ENCODE measurements around the gene KCNN3.

The KCNN3 gene

GRCh38 chr1:154866257-154867063 lies 3.6 kb downstream of the KCNN3 start:
- no peak overlapping the region for H3K4me3 ChIP-seq (replicated peaks; ENCODE audit: insufficient read depth, low read length)
- no peak overlapping the region for H3K27ac ChIP-seq (replicated peaks)
- H3K27me3 ChIP-seq (ENCODE audit: insufficient read depth, poor library complexity, severe bottlenecking): peaks cover 34% of the 10 kb centered on the region
- no peak for DNase-seq (ENCODE audit: low read depth in 1 of 2, low spot score in 1 of 2)
- TF ChIP-seq SPI1 (IDR thresholded peaks at IDR 0.05; ENCODE audit: borderline replicate concordance, low read depth): no peak
- TF ChIP-seq GABPA (IDR thresholded peaks at IDR 0.05; ENCODE audit: low read depth): no peak
- TF ChIP-seq POLR2AphosphoS5 (IDR thresholded peaks at IDR 0.05; ENCODE audit: low read depth): no peak
- TF ChIP-seq, protein P1, sequence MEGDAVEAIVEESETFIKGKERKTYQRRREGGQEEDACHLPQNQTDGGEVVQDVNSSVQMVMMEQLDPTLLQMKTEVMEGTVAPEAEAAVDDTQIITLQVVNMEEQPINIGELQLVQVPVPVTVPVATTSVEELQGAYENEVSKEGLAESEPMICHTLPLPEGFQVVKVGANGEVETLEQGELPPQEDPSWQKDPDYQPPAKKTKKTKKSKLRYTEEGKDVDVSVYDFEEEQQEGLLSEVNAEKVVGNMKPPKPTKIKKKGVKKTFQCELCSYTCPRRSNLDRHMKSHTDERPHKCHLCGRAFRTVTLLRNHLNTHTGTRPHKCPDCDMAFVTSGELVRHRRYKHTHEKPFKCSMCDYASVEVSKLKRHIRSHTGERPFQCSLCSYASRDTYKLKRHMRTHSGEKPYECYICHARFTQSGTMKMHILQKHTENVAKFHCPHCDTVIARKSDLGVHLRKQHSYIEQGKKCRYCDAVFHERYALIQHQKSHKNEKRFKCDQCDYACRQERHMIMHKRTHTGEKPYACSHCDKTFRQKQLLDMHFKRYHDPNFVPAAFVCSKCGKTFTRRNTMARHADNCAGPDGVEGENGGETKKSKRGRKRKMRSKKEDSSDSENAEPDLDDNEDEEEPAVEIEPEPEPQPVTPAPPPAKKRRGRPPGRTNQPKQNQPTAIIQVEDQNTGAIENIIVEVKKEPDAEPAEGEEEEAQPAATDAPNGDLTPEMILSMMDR (IDR thresholded peaks at IDR 0.05; ENCODE audit: insufficient read depth, low read length): no peak
- no peak for TF ChIP-seq REST (IDR thresholded peaks at IDR 0.05; ENCODE audit: insufficient replicate concordance, low read depth)

GRCh38 chr1:154865442-154866256 lies 4.4 kb downstream of the KCNN3 start:
- H3K4me3 ChIP-seq (replicated peaks; ENCODE audit: insufficient read depth, low read length): no peak overlapping the region
- peaks cover 30% of the 10 kb centered on the region for H3K27me3 ChIP-seq (ENCODE audit: insufficient read depth, poor library complexity, severe bottlenecking)
- DNase-seq (ENCODE audit: low read depth in 1 of 2, low spot score in 1 of 2): no peak
- TF ChIP-seq GABPA (IDR thresholded peaks at IDR 0.05; ENCODE audit: low read depth) (no peak), REST (IDR thresholded peaks at IDR 0.05; ENCODE audit: insufficient replicate concordance, low read depth) (no peak), SPI1 (IDR thresholded peaks at IDR 0.05; ENCODE audit: borderline replicate concordance, low read depth) (no peak), POLR2AphosphoS5 (IDR thresholded peaks at IDR 0.05; ENCODE audit: low read depth) (no peak)
- TF ChIP-seq, protein P1 (IDR thresholded peaks at IDR 0.05; ENCODE audit: insufficient read depth, low read length): no peak
- H3K27ac ChIP-seq (replicated peaks): no peak overlapping the region

- no peak for DNase-seq (ENCODE audit: low read depth in 1 of 2, low spot score in 1 of 2)
- Histone ChIP-seq H3K27ac (replicated peaks) (no peak overlapping the region), H3K27me3 (ENCODE audit: insufficient read depth, poor library complexity, severe bottlenecking) (peaks cover 17% of the 10 kb centered on the region), H3K4me3 (replicated peaks; ENCODE audit: insufficient read depth, low read length) (no peak overlapping the region)
- TF ChIP-seq REST (IDR thresholded peaks at IDR 0.05; ENCODE audit: insufficient replicate concordance, low read depth) (no peak), GABPA (IDR thresholded peaks at IDR 0.05; ENCODE audit: low read depth) (no peak), POLR2AphosphoS5 (IDR thresholded peaks at IDR 0.05; ENCODE audit: low read depth) (no peak), SPI1 (IDR thresholded peaks at IDR 0.05; ENCODE audit: borderline replicate concordance, low read depth) (no peak)
- TF ChIP-seq, protein P1 (IDR thresholded peaks at IDR 0.05; ENCODE audit: insufficient read depth, low read length): no peak
Observed at GRCh38 chr1:154864189-154864975, 5.7 kb downstream of the KCNN3 start.
